Natural killer cell (primary cell): ENCODE measurements around the gene PDE4D. TPM values are rescaled to one million over a fixed set of nuclear protein-coding genes. Genes with fewer than 3 reads are reported as not detected.

Source experiments
- ATAC-seq, 3 donors: fragments of 150-1000 bp in 2 of 3; fragments of 200-7000 bp in 1 of 3; cut with Tn5 transposase; 1 replicate in 1 of 3; 2 replicates in 2 of 3; pipeline ENCODE4 v1.10.0; 2021; ENCODE audit warnings: mild to moderate bottlenecking in 2 of 3, moderate library complexity in 2 of 3
- DNase-seq, 2 donors: peaks; one replicate each; pipeline versions ENCODE4 v3.0.0 to v3.0.0-alpha.2; 2013 to 2021; ENCODE audit warnings: mixed read lengths in 1 of 2
- H3K27ac ChIP-seq: one replicate; pipeline ENCODE4 v1.5.1; 2013; ENCODE audit warnings: mild to moderate bottlenecking, low read length
- H3K27me3 ChIP-seq: one replicate; pipeline ENCODE4 v1.6.1; 2013; ENCODE audit warnings: low read length; ENCODE audit not compliant: control insufficient read depth, insufficient read depth
- H3K36me3 ChIP-seq: one replicate; pipeline ENCODE4 v1.6.1; 2013; ENCODE audit warnings: low read length; ENCODE audit not compliant: control insufficient read depth, insufficient read depth
- H3K4me1 ChIP-seq: one replicate; pipeline ENCODE4 v1.6.1; 2013; ENCODE audit warnings: low read length; ENCODE audit not compliant: control insufficient read depth, insufficient read depth
- H3K4me3 ChIP-seq: one replicate; pipeline ENCODE4 v1.5.1; 2013; ENCODE audit warnings: low read length
- H3K9me3 ChIP-seq: one replicate; pipeline ENCODE4 v1.6.1; 2013; ENCODE audit warnings: low read length; ENCODE audit not compliant: control insufficient read depth, insufficient read depth
- H3K27ac Mint-ChIP-seq, 2 donors: one replicate each; pipeline ENCODE4 v1.8.0; 2022; ENCODE audit warnings: mild to moderate bottlenecking in 2 of 2, mixed read lengths in 2 of 2, moderate library complexity in 1 of 2
- H3K27me3 Mint-ChIP-seq, 2 donors: one replicate each; pipeline ENCODE4 v1.8.0; 2022; ENCODE audit warnings: low read depth in 2 of 2, mixed read lengths in 2 of 2
- H3K36me3 Mint-ChIP-seq: one replicate; pipeline ENCODE4 v1.8.0; 2022; ENCODE audit warnings: mixed read lengths
- H3K4me1 Mint-ChIP-seq, 2 donors: one replicate each; pipeline ENCODE4 v1.8.0; 2022; ENCODE audit warnings: mixed read lengths in 2 of 2
- H3K4me3 Mint-ChIP-seq: one replicate; pipeline ENCODE4 v1.8.0; 2022; ENCODE audit warnings: mild to moderate bottlenecking, moderate library complexity, mixed read lengths
- H3K9me3 Mint-ChIP-seq, 2 donors: one replicate each; pipeline ENCODE4 v1.8.0; 2022; ENCODE audit warnings: mixed read lengths in 2 of 2
- CTCF ChIP-seq: fragments of 200-600 bp; IDR thresholded peaks from one replicate; pipeline ENCODE4 v1.8.0; 2022; ENCODE audit warnings: antibody characterized with exemption
- WGBS: methylation state at CpG from one replicate; pipeline ENCODE4 v1.1.7; 2013; ENCODE audit warnings: missing lambda C conversion rate; ENCODE audit not compliant: insufficient coverage; 5-methylcytosine and 5-hydroxymethylcytosine counted together
- intact Hi-C: fragments of 100-400 bp; cut with micrococcal nuclease; formaldehyde crosslinking; loops from one replicate; pipeline ENCODE4 v1.14.2; 2022
- total RNA-seq, 4 donors: library from RNA; stranded (reverse); fragments of 120-200 nt in 1 of 4; gene quantifications; one replicate each; pipeline versions ENCODE4 v1.2.3 to v1.2.4, GENCODE V29; 2013 to 2022

PDE4D gene
- total RNA-seq, 3 donors from 2014 or later (not counting 1 experiment from before 2014, with no cell fraction given), result 109 to 170 (median 116) TPM

GRCh38 chr5:59189472-59190244, 703.9 kb downstream of the PDE4D start:
- no peak overlapping the region for H3K27ac ChIP-seq
- no peak overlapping the region for H3K4me3 ChIP-seq
- Mint-ChIP-seq H3K9me3 (no peaks in the 10 kb centered on the region), H3K27me3 (peaks cover 3 to 7% of the 10 kb centered on the region in 2 donors), H3K36me3 (no peaks in the 10 kb centered on the region), H3K4me3 (no peak overlapping the region), H3K27ac (no peak overlapping the region), H3K4me1 (peaks cover 7 to 12% of the 10 kb centered on the region in 2 donors)
- ATAC-seq (no peak), DNase-seq (no peak)
- 86% methylated on average over 7 of the region's 7 CpGs for WGBS
- no peaks in the 10 kb centered on the region for H3K36me3 ChIP-seq
- H3K4me1 ChIP-seq, result peaks cover 4% of the 10 kb centered on the region
- no peak for TF ChIP-seq CTCF
- H3K9me3 ChIP-seq, result no peaks in the 10 kb centered on the region
- intact Hi-C loops, result loop anchor here (2.0 to 5.0 kb wide), 3 partner anchors 483 to 611 kb away; no protein-coding TSS in a partner anchor
- peaks cover 4% of the 10 kb centered on the region for H3K27me3 ChIP-seq

GRCh38 chr5:59188419-59189225, 704.9 kb downstream of the PDE4D start:
- peak overlapping the region in 1 of 2 donors; percentile 49 for H3K27ac Mint-ChIP-seq
- DNase-seq (peak; percentile 35 to 83), ATAC-seq (peak; percentile 84 to 91 (median 91))
- peak; percentile 93 for TF ChIP-seq CTCF
- intact Hi-C loops, result loop anchor here (1.0 to 5.0 kb wide), 5 partner anchors 179 to 612 kb away; no protein-coding TSS in a partner anchor
- H3K4me3 Mint-ChIP-seq, result peak overlapping the region; percentile 4
- H3K27me3 Mint-ChIP-seq, result peaks cover 3 to 7% of the 10 kb centered on the region in 2 donors
- H3K9me3 Mint-ChIP-seq, result no peaks in the 10 kb centered on the region
- Histone ChIP-seq H3K4me1 (peaks cover 4% of the 10 kb centered on the region), H3K4me3 (no peak overlapping the region), H3K27me3 (peaks cover 4% of the 10 kb centered on the region), H3K36me3 (no peaks in the 10 kb centered on the region), H3K27ac (no peak overlapping the region), H3K9me3 (no peaks in the 10 kb centered on the region)
- WGBS, result 12% methylated on average over 11 of the region's 16 CpGs
- peaks cover 7% of the 10 kb centered on the region in 2 donors for H3K4me1 Mint-ChIP-seq
- H3K36me3 Mint-ChIP-seq, result no peaks in the 10 kb centered on the region

DNA sequence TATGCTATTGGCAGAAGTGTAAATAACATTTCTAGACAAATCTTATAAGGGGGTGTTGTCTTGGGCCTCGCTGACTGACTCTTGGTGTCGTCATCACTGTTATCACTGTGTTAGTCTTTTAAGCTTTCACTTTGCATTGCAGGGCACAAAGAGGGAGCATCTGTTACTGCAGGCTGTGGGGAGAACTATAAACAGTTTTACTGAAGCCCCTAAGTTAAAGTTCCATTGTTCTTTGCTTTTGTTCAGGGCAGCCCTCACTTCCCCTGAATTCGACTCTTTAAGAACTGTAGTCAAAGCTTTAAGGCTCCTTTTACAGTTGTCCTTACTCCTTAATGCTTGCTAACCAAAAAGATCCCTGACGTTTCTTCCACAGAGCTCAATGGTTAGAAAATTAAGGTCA, 705.7 kb downstream of the PDE4D start:
- no peak overlapping the region for H3K27ac ChIP-seq
- no peaks in the 10 kb centered on the region for H3K9me3 Mint-ChIP-seq
- peaks cover 4% of the 10 kb centered on the region for H3K4me1 ChIP-seq
- no peaks in the 10 kb centered on the region for H3K36me3 ChIP-seq
- peaks cover 7% of the 10 kb centered on the region in 2 donors for H3K4me1 Mint-ChIP-seq
- WGBS, result 60% methylated on average over 4 of the region's 4 CpGs
- DNase-seq, result no peak
- H3K36me3 Mint-ChIP-seq, result no peaks in the 10 kb centered on the region
- no peak for TF ChIP-seq CTCF
- intact Hi-C loops, result loop anchor here (1.0 to 5.0 kb wide), 5 partner anchors 179 to 613 kb away; no protein-coding TSS in a partner anchor
- H3K4me3 Mint-ChIP-seq, result no peak overlapping the region
- no peak overlapping the region for H3K27ac Mint-ChIP-seq
- no peak overlapping the region for H3K4me3 ChIP-seq
- peaks cover 4% of the 10 kb centered on the region for H3K27me3 ChIP-seq
- H3K9me3 ChIP-seq, result no peaks in the 10 kb centered on the region
- ATAC-seq, result no peak
- H3K27me3 Mint-ChIP-seq, result peaks cover 3 to 7% of the 10 kb centered on the region in 2 donors
